Liver (tissue), 9 donors: Measurements from ENCODE around the gene CCT7. TPM values are rescaled to one million over a fixed set of nuclear protein-coding genes. Genes with fewer than 3 reads are reported as not detected.

Experiments used
- DNase-seq: peaks from one replicate; pipeline ENCODE4 v3.0.0-alpha.2; 2017; ENCODE audit warnings: low spot score
- H3K27ac ChIP-seq, 2 donors: one replicate each; pipeline ENCODE4 v1.7.0; 2013; ENCODE audit warnings: inconsistent platforms in 2 of 2, low read length in 2 of 2, control low read depth in 1 of 2, low read depth in 1 of 2, mild to moderate bottlenecking in 1 of 2
- H3K27me3 ChIP-seq, 4 donors: one replicate each; pipeline versions ENCODE4 v1.6.1 to v1.7.0; 2013; ENCODE audit warnings: low read length in 3 of 4, inconsistent platforms in 1 of 4, mild to moderate bottlenecking in 1 of 4, moderate library complexity in 1 of 4; ENCODE audit not compliant: control insufficient read depth in 4 of 4, insufficient read depth in 4 of 4
- H3K36me3 ChIP-seq, 4 donors: one replicate each; pipeline versions ENCODE4 v1.6.1 to v1.7.0; 2013; ENCODE audit warnings: low read length in 3 of 4, mild to moderate bottlenecking in 3 of 4, low read depth in 1 of 4, moderate library complexity in 1 of 4; ENCODE audit not compliant: control insufficient read depth in 4 of 4, insufficient read depth in 3 of 4
- H3K4me1 ChIP-seq, 4 donors: one replicate each; pipeline versions ENCODE4 v1.6.1 to v1.7.0; 2013; ENCODE audit warnings: low read length in 3 of 4, mild to moderate bottlenecking in 3 of 4, moderate library complexity in 1 of 4; ENCODE audit not compliant: control insufficient read depth in 4 of 4, insufficient read depth in 4 of 4
- H3K4me3 ChIP-seq, 3 donors: one replicate each; pipeline versions ENCODE4 v1.6.1 to v1.7.0; 2013; ENCODE audit warnings: low read length in 3 of 3, control low read depth in 1 of 3, low read depth in 1 of 3, mild to moderate bottlenecking in 1 of 3
- H3K9ac ChIP-seq, 2 donors: one replicate each; pipeline ENCODE4 v1.7.0; 2013; ENCODE audit warnings: low read length in 2 of 2, mild to moderate bottlenecking in 2 of 2, moderate library complexity in 2 of 2, control low read depth in 1 of 2, low read depth in 1 of 2
- H3K9me3 ChIP-seq, 4 donors: one replicate each; pipeline versions ENCODE4 v1.6.1 to v1.7.0; 2013; ENCODE audit warnings: low read length in 3 of 4; ENCODE audit not compliant: control insufficient read depth in 4 of 4
- EGR1 ChIP-seq, 2 donors: IDR thresholded peaks; 2 replicates each; pipeline ENCODE4 v1.6.1; 2016 to 2018; ENCODE audit warnings: antibody characterized with exemption in 2 of 2, low read depth in 2 of 2
- FOXA2 ChIP-seq: IDR thresholded peaks from 2 replicates; pipeline ENCODE4 v1.6.1; 2016; ENCODE audit warnings: antibody characterized with exemption
- GABPA ChIP-seq, 2 donors: IDR thresholded peaks in 1 of 2; conservative IDR thresholded peaks in 1 of 2; 2 replicates each; pipeline ENCODE4 v1.6.1; 2016; ENCODE audit warnings: antibody characterized with exemption in 2 of 2, mild to moderate bottlenecking in 1 of 2, moderate library complexity in 1 of 2
- HNF4A ChIP-seq, 2 donors: conservative IDR thresholded peaks; 2 replicates each; pipeline ENCODE4 v1.6.1; 2016; ENCODE audit warnings: antibody characterized with exemption in 2 of 2, mild to moderate bottlenecking in 2 of 2
- HNF4G ChIP-seq: IDR thresholded peaks from 2 replicates; pipeline ENCODE4 v1.6.1; 2016; ENCODE audit warnings: antibody characterized with exemption
- JUND ChIP-seq, 2 donors: IDR thresholded peaks; 2 replicates each; pipeline ENCODE4 v1.6.1; 2016; ENCODE audit warnings: antibody characterized with exemption in 2 of 2
- NR2F2 ChIP-seq: IDR thresholded peaks from 2 replicates; pipeline ENCODE4 v1.6.1; 2016; ENCODE audit warnings: antibody characterized with exemption
- RAD21 ChIP-seq, 2 donors: IDR thresholded peaks; 2 replicates each; pipeline ENCODE4 v1.6.1; 2016; ENCODE audit warnings: antibody characterized with exemption in 2 of 2, mild to moderate bottlenecking in 2 of 2
- RXRA ChIP-seq, 2 donors: IDR thresholded peaks; 2 replicates each; pipeline ENCODE4 v1.6.1; 2017 to 2018; ENCODE audit warnings: antibody characterized with exemption in 2 of 2, mild to moderate bottlenecking in 1 of 2
- SP1 ChIP-seq: IDR thresholded peaks from 2 replicates; pipeline ENCODE4 v1.6.1; 2018; ENCODE audit warnings: antibody characterized with exemption, mild to moderate bottlenecking
- TAF1 ChIP-seq: conservative IDR thresholded peaks from 2 replicates; pipeline ENCODE4 v1.6.1; 2016; ENCODE audit warnings: antibody characterized with exemption, mild to moderate bottlenecking
- YY1 ChIP-seq: IDR thresholded peaks from 2 replicates; pipeline ENCODE4 v1.6.1; 2016; ENCODE audit warnings: antibody characterized with exemption, mild to moderate bottlenecking
- WGBS: extraction: QIAGEN DNeasy Blood & Tissue Kit; methylation state at CpG from one replicate; pipeline ENCODE4 v1.1.7; 2013; 5-methylcytosine and 5-hydroxymethylcytosine counted together
- polyA plus RNA-seq, 2 donors: library from polyadenylated mRNA; stranded (reverse) in 1 of 2; unstranded in 1 of 2; fragments of 200-250 nt in 1 of 2; fragments of >200 nt in 1 of 2; fragmentation: Nextera tagmentation in 1 of 2; extraction: Ambion mirVana in 1 of 2; gene quantifications; one replicate each; pipeline versions ENCODE4 v1.2.1 to v1.2.3, GENCODE V29; 2013 to 2015
- total RNA-seq, 2 donors: library from RNA; depleted of rRNA; stranded (reverse); fragments of >200 nt; gene quantifications; one replicate each; pipeline ENCODE4 v1.2.3, GENCODE V29; 2014
- TF ChIP-seq, protein P1 (sequence below): fragments of 150-350 bp; IDR thresholded peaks from 2 replicates; pipeline ENCODE4 v1.5.1; 2017; ENCODE audit warnings: improper control_type of control experiment, low read depth, low read length; ENCODE audit not compliant: missing input control
- TF ChIP-seq, protein P2 (sequence below): IDR thresholded peaks from 2 replicates; pipeline ENCODE4 v1.6.1; 2016; ENCODE audit warnings: antibody characterized with exemption
- TF ChIP-seq, protein P3 (sequence below): IDR thresholded peaks from 2 replicates; pipeline ENCODE4 v1.6.1; 2016; ENCODE audit warnings: antibody characterized with exemption
- TF ChIP-seq, protein P4 (sequence below): IDR thresholded peaks from 2 replicates; pipeline ENCODE4 v1.6.1; 2016; ENCODE audit warnings: antibody characterized with exemption
- donor health status: healthy.
- donor health status: healthy.
- donor health status: healthy.
- donor health status: healthy.
- donor health status: healthy.

The CCT7 gene
- total and polyA plus RNA-seq, 4 donors, result 83.7 to 115 (median 101) TPM

DNA sequence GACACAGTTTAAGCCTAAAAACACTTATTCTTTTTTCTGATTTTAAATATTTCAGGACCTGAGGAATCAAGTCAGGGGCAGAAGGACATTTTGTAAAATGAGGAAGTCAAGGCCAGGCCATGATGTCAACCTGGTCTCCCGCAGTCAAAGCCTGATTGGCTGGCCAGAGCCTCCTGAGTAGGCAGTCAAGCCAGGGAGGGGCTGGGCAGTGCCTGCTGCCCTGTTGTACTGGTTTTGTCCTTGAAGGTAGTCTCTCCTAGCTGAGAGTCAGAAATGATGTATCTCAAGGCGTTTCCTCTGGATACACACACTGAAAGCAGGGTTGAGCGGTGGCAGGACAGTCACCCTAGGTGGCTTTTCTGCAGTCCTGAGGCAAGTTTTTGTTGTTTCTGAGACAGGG is 19.8 kb downstream of the CCT7 start:
- TF ChIP-seq HNF4G (no peak), EGR1 (IDR thresholded peaks at IDR 0.05; ENCODE audit: low read depth in 2 of 2) (no peak), HNF4A (conservative IDR thresholded peaks at IDR 0.05) (no peak), RXRA (IDR thresholded peaks at IDR 0.05) (no peak), GABPA (IDR thresholded peaks at IDR 0.05 in 1 of 2, conservative IDR thresholded peaks at IDR 0.05 in 1 of 2) (no peak), YY1 (no peak), RAD21 (IDR thresholded peaks at IDR 0.05) (no peak), TAF1 (no peak), SP1 (no peak), NR2F2 (no peak), FOXA2 (no peak)
- TF ChIP-seq, protein P1, sequence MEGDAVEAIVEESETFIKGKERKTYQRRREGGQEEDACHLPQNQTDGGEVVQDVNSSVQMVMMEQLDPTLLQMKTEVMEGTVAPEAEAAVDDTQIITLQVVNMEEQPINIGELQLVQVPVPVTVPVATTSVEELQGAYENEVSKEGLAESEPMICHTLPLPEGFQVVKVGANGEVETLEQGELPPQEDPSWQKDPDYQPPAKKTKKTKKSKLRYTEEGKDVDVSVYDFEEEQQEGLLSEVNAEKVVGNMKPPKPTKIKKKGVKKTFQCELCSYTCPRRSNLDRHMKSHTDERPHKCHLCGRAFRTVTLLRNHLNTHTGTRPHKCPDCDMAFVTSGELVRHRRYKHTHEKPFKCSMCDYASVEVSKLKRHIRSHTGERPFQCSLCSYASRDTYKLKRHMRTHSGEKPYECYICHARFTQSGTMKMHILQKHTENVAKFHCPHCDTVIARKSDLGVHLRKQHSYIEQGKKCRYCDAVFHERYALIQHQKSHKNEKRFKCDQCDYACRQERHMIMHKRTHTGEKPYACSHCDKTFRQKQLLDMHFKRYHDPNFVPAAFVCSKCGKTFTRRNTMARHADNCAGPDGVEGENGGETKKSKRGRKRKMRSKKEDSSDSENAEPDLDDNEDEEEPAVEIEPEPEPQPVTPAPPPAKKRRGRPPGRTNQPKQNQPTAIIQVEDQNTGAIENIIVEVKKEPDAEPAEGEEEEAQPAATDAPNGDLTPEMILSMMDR, result no peak
- TF ChIP-seq, protein P2, sequence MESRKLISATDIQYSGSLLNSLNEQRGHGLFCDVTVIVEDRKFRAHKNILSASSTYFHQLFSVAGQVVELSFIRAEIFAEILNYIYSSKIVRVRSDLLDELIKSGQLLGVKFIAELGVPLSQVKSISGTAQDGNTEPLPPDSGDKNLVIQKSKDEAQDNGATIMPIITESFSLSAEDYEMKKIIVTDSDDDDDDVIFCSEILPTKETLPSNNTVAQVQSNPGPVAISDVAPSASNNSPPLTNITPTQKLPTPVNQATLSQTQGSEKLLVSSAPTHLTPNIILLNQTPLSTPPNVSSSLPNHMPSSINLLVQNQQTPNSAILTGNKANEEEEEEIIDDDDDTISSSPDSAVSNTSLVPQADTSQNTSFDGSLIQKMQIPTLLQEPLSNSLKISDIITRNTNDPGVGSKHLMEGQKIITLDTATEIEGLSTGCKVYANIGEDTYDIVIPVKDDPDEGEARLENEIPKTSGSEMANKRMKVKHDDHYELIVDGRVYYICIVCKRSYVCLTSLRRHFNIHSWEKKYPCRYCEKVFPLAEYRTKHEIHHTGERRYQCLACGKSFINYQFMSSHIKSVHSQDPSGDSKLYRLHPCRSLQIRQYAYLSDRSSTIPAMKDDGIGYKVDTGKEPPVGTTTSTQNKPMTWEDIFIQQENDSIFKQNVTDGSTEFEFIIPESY, result no peak
- TF ChIP-seq, protein P3, sequence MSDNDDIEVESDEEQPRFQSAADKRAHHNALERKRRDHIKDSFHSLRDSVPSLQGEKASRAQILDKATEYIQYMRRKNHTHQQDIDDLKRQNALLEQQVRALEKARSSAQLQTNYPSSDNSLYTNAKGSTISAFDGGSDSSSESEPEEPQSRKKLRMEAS, result no peak
- TF ChIP-seq, protein P4, sequence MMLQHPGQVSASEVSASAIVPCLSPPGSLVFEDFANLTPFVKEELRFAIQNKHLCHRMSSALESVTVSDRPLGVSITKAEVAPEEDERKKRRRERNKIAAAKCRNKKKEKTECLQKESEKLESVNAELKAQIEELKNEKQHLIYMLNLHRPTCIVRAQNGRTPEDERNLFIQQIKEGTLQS, result no peak
- H3K4me1 ChIP-seq, result no peaks in the 10 kb centered on the region
- no peak overlapping the region for H3K9ac ChIP-seq
- no peak for DNase-seq
- H3K36me3 ChIP-seq, result peaks cover 8 to 53% (median 34%) of the 10 kb centered on the region in 4 donors
- no peak overlapping the region for H3K27ac ChIP-seq
- H3K9me3 ChIP-seq, result no peaks in the 10 kb centered on the region
- 95% methylated on average over 3 of the region's 3 CpGs for WGBS
- H3K27me3 ChIP-seq, result no peaks in the 10 kb centered on the region
- no peak overlapping the region for H3K4me3 ChIP-seq

DNA sequence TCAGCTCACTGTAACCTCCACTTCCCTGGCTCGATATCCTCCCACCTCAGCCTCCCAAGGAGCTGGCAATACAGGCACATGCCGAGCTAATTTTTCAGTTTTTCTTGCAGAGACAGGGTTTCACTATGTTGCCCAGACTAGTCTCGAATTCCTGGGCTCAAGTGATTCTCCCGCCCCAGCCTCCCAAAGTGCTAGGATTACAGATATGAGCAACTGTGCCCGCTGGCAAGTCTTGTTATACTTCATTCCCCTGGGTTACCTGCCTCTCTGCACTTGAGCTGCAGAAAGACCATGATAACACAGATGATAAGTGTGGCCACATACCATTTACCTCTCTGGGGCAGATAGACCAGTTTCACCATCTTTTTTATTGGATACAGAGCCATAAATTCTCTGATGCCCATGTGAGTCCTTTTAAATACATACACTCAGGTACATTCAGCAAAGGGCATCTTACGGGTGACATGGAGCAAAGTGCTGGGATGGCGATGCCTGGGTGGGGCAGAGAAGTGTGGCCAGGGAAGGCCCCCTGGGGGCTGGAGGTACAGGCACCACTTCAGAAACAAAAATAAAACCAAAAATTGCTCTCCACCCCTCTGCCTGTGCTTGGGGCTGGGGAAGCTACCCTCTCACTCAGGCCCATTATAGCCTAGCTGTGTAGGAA is 20.4 kb downstream of the CCT7 start:
- Histone ChIP-seq H3K27ac (no peak overlapping the region), H3K4me1 (no peaks in the 10 kb centered on the region), H3K9me3 (no peaks in the 10 kb centered on the region), H3K36me3 (peaks cover 7 to 48% (median 30%) of the 10 kb centered on the region in 4 donors), H3K27me3 (no peaks in the 10 kb centered on the region), H3K4me3 (no peak overlapping the region), H3K9ac (no peak overlapping the region)
- 96% methylated on average over 7 of the region's 7 CpGs for WGBS
- DNase-seq, result no peak
- TF ChIP-seq FOXA2 (no peak), JUND (IDR thresholded peaks at IDR 0.05) (no peak), EGR1 (IDR thresholded peaks at IDR 0.05; ENCODE audit: low read depth in 2 of 2) (no peak), GABPA (IDR thresholded peaks at IDR 0.05 in 1 of 2, conservative IDR thresholded peaks at IDR 0.05 in 1 of 2) (no peak), RXRA (IDR thresholded peaks at IDR 0.05) (no peak), TAF1 (no peak)
- TF ChIP-seq, protein P3, result no peak
- TF ChIP-seq, protein P1, result no peak
